GM19438 (cell line): ENCODE data around the gene DNAAF5.
A peak's percentile ranks its signal among the peaks of the same experiment; 100 is the strongest.

ENCODE experiments used
- ATAC-seq: cut with Tn5 transposase; IDR thresholded peaks from one replicate; pipeline ENCODE4 v1.9.1; 2021; ENCODE audit warnings: low read depth; ENCODE audit not compliant: unreplicated experiment

The DNAAF5 gene

DNA sequence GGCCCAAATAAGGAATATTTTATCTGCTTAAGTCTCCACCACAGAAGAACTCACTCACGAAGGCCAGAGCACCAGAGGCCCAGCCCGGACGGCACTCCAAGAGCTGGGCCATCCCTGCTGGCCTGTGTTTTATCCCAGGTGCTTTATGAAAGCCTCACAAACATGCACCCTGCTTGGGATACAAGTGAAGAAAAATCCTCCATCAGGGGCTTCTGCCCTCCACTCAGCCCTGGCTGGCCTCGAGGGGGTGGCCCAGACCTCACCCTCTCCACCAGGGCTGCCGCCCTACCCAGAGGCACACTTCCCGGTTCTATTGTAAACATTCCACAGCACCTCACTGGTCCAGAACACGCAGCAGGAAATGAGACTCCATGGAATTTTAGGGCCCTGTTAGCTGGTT, 19.8 kb upstream of the DNAAF5 start:
- ATAC-seq, result no peak

DNA sequence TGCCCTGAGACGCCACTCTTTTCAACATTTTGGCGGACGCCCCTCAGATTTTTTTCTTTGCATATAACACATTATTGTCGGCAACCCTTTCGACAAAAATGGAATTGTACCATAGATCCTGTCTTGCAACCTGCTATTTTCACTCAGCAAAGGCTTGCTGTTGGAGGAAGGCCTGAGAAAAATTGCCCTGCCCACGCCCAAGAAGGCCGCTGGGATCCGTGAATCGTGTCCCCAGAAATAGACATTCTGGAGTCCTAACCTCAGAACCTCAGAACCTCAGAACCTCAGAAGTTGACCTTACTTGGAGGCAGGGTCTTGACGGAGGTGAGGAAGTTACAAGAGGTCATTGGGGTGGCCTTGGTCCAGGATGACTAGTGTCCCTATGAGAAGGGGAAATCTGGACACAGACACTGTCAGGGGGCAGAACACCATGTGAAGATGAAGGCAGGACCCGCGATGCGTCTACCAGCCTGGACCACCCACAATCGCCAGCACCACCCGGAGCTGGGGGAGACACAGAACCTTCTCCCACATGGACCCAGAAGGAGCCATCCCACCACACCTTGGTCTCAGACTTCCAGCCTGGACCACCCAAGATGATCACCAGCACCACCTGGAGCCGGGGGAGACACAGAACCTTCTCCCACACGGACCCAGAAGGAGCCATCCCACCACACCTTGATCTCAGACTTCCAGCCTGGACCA, 19.1 kb upstream of the DNAAF5 start:
- ATAC-seq, result no peak

DNA sequence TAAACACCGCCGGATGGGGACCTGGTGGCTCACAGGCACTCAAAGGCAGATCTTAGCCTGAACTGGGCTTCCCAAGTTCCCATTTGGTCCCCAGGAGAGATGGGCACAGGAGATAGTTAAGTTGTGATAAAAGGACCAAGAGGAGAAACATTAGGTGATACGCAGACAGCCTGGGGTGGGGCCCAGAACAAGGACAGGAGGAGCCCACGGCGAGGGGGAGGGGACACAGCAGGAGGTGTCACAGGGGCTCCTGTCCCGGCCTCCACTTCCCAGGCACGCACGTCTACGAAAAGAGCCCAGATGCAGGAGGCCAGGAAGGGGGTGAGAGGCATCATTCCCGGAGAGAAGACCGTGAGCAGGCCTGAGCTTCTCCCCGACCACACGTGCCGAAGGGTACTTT, 16.3 kb upstream of the DNAAF5 start:
- ATAC-seq, result no peak

DNA sequence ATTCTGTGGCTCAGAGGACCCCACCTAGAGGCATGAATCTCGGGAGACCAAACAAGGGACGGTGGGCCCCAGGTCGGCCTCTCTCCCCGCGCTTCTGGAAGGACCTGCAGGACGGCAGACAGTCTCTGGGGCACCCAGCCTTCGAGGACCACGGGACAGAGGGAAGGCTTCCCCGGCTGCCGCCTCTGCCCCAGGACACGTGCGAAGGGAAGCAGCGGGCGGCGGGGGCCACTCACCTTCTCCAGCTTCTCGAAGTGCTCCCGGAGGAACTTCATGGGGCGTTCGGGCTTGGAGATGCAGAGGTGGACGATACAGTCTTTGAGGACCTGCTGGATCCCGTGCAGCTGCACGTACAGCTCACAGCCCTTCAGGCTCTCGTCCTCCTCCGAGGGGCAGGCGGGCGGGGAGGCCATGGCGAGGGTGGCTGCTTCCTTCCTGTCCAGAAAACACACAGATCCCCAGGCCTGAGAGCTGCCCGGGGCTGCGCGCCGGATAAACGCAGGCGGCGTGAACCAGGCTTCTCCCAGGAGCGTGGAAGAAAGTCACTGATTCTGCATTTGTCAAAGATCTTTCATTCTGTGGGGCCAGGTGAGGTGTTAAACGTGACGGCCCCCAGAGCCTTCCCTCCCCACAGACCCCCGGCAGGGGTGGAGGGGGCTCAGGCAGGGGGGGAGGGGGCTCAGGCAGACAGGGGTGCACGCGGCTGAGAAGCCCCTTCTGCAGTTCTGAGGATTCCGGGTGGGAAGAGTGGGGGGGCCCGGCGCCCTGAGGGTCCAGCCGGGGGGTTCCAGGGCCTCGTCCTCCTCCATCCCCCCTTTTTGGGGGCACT, 15.2 kb upstream of the DNAAF5 start:
- no peak for ATAC-seq

DNA sequence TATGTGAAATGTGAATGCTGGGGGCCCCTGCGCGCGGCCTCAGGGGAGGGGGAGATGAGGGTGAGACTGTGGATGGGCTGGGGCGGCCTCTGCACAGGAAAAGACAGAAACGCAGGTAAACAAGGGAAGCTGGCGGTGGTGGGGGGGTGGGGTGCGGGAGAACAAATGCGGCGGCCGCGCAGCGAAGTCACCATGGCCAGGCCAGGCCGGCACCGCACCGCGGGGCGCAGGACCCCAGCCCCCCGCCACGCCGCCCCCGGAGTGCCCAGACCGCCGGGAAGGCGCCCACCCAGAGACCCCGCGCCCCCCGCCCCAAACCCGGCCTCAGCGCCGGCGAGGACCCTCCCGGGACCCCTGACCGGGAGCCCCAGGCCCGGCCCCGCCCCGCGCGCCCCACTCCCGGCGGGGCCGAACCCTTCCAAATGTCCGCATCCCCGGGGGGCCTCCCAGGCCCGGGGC, 14.5 kb upstream of the DNAAF5 start:
- ATAC-seq, result no peak

DNA sequence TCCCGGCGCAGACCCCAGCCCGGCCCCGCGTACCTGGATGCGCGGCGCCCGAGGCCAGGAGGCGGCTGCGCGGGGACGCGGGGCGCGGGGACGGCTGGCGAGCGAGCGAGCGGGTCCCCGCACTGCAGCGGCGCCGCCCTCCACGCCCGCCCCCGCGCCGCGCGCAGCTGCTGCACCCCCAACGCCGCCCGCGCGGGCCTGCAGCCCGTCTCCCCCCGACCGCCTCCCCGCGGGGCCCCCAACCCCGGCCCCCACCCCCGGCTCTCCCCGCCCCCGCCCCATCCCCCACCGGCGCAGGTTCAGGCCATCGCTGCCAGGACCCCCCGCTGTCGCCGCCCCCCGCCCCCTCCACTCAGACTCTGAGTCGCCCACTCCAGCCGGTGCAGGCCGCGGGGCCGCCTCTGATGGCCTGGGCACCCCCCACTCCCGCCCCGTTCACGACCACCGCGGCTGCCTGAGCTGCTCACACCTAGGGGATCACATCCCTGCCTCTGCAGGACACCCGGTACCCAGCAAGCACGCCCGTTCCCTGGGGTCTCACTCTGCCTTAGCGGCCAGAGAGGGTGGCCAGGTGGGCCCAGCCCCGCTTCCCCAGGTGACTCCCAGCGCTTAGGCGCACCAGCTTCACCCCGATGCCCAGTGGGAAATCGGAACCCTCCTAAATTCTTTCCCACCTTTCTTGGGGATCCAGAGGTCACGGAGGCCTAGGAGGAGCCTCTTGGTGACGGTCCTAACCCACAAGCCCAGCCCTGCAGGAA, 13.9 kb upstream of the DNAAF5 start:
- ATAC-seq, result no peak

DNA sequence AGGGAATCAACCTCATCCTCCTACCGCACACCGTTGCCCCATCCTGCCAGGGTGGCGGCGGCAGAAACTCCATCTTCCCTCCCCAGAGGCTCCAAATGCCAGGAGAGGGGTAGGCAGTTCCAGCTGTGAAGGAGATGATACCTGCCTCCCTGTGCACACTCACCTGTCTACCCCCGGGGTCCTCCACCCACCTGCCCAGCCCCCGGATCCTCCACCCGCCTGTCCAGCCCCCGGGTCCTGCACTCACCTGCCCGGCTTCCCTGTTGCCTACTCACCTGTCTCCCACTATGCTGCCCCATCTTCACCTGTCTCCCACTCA, 13.4 kb upstream of the DNAAF5 start:
- no peak for ATAC-seq

DNA sequence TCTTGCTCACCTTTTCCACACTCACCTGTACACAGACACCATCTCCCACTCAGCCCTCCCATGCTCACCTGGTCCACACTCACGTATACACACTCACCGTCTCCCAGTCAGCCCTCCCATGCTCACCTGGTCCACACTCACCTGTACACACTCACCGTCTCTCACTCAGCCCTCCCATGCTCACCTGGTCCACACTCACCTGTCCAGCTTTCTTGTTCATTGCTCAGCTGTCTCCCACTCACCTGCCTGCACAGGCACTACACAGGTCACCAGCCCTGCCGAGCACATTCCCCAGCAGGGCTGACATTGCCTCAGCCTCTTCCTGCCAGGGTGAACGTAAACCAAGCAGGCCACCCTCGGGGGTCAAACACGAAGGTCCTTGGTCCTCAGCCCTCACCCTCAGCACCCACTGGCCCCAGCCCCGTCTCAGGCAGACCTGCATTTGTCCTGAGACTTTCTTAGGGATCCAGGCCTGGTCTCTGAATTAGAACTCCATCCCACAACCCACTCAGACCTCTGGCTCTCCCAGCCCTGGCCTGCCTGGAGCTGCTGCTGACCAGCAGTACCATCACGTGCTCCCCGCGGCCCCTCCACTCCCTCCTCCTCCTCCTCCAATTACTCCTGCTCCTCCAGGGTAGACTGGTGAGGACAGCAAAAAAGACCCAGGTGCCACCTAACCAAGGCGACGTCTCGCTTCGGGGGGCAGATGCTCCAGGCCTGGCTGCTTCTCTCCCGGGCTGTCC, 12.8 kb upstream of the DNAAF5 start:
- no peak for ATAC-seq

DNA sequence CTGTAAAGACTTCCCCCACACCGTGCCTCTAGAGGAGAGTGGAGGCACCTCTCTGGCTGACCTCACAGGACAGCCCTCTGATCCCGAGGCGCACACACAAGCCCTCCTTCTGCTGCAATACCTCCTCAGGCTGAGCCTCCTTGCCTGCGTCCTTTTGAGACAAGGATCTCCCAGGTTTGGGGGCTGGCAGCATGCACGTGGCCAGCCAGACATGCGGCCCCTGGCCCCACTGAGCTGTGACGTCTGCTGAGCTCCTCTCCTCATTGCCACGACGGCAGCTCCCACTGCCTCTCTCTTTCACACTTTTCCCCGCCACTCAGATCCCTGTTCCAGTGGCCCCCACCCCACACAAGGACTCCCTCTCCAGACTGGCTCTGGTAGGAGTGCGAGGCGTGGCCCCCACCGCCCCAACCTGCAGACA, 12.2 kb upstream of the DNAAF5 start:
- ATAC-seq, result no peak

DNA sequence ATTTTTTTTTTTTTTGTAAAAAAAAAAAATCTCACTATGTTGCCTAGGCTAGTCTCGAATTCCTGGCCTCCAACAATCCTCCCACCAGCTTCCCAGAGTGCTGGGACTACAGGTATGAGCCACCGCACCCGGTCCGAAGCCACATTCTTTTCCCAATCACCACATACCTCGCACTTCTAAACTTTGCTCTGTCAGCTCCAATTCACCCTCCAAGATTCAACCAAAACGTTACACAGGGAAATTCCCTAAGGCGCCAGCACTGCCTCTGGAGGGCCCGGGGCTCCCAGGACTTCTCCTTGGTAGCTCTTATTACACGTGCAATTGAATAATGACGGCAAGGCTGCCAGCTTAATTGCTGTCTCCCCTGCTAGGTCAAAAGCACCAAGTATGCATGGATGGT, 10.3 kb upstream of the DNAAF5 start:
- no peak for ATAC-seq

DNA sequence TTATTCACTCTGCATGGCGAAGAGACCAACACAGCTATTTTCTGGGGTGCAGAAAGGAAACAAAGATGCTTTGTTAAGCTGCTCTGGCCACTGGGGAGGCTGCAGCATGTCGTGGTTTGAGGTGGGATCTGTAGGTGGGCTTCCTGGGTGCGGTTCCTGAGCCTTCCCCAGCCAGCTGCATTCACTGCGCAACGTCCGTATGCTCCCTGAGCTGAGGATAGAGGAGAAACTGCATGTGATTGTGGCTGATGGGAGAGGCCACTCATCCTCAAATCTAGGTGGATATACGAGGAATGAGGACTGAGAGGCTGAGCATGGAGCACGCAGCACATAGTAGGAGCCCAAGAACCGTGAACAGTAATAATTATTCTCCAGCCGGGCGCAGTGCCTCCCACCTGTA, 9.9 kb upstream of the DNAAF5 start:
- no peak for ATAC-seq

DNA sequence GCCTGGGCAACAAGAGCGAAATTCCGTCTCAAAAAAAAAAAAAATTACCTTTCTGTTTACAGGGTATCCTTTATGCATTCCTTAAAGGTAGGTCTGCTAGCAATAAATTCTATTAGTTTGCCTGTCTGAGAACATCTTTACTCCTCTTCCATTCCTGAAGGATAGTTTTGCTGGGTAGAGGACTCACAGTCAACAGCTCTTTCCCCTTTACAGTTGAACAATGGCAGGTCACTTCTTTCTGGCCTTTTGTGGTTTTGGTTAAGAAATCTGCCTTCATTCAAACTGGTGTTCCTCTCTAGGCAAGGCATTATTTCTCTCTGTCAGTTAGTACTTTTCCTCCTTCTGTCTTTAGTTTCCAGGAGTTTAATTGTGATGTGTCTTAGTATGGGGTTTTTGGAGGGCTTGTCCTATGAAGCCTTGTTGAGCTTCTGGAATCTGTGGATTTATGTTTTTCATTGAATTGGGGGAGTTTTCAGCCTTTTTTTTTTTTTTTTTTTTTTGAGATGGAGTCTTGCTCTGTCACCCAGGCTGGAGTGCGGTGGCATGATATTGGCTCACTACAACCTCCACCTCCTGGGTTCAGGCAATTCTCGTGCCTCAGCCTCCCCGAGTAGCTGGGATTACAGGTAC, 4.8 kb upstream of the DNAAF5 start:
- ATAC-seq, result no peak

DNA sequence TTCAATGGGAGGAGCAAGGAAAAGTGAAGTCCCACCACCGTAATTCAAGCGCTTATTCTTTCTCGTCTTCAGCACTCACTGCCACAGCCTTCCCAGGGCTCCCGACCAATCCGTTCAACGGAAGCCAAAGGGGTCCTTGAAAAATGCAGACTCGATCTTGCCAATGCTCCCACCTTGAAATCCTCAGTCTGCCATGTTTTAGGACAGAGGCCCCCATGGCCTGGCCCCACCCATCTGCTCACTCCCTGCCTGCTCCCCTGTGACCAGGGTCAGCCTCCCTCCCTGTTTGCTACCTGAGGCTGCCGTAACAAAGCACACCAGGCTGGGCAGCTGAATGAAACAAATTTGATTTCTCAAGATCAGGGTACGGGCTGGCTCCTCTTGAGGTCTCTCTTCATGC, 3.0 kb upstream of the DNAAF5 start:
- ATAC-seq, result no peak

DNA sequence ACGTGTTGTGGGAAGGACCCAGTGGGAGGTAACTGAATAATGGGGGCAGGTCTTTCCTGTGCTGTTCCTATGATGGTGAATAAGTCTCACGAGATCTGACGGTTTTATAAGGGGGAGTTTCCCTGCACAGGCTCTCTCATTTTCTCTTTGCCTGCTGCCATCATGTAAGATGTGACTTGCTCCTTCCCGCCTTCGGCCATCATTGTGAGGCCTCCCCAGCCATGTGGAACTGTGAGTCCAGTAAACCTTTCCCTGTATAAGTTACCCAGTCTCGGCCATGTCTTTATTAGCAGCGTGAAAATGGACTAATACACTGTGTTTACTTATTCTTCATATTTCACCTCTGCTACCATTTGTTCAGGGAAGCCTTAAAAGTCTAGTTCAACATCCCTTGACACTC, 2.2 kb upstream of the DNAAF5 start:
- ATAC-seq, result no peak

DNA sequence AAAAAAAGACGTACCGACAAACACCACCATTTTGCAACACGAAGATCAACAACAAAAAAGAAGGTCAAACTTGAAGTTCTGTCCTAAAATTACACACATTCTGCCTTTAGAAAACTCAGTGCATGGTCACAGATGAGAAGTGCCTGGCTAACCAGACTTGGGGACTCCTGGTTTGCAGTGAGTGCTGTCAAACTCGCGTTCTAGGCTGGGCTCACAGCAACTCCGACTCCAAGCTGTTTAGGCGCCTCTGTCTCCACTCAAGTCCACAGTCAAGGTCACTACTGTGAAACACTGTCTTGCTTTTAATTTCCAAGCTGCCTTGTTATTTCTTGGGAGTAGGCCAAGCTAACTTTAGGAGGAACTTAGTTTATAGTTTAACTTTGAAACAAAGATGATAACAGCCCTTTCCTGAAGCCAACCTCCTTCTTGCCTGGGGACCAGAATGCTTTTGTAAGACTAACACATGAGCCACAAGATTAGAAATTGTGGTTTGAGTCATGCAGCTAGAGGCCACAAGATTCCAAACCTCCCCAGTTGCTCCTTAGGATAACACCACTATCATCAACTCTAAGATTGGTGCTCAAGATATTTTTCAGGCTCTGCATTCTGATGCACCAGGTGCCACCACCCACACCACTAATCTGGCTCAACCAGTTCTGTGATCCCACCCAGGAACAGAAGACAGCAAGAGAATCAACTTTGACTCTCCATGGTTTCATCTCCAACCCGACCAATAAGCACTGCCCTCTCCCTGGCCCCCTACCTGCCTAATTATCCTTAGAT, 1.1 kb upstream of the DNAAF5 start:
- ATAC-seq, result no peak

DNA sequence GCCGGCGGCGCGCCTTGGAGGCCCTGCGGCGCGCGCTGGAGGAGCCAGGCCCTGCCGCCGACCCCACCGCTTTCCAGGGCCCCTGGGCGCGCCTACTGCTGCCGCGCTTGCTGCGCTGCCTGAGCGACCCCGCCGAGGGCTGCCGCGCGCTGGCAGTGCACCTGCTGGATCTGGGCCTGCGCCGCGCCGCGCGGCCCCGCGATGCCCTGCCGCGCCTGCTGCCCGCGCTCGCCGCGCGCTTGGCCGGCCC, 280 bp downstream of the DNAAF5 start:
- peak; percentile 9 for ATAC-seq

DNA sequence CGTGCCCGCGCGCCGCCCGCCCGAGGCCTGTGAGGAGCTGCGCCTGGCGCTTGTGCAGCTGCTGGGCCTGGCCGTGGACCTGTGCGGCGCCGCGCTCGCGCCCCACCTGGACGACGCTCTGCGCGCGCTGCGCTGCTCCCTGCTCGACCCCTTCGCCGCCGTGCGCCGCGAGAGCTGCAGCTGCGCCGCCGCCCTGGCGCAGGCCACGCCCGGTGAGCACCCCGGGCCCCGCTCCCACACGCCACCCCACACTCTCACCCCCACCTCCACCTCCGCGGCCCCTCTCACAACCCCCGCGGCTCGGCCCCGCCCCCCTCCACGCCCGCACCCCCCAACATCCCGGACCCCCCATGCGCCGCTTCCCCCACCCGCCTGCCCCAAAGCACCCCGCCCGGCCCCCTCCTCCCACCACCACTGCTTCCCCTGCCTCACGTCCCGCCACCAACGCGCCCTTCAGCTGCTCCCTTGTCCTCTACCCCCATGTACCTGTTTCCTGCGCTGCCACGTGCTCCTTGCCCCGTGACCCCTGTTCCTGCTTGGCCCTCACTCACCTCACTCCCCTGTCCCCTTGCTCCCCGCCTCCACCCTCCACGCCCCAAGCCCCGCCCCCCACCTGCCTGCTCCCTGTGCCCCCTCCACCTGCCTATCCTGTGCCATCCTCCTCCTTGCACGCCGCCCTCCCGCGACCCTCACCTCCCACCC, 756 bp downstream of the DNAAF5 start, which contains the start of gene PRKAR1B:
PRKAR1B (minus strand) TSS at position 178 of the 702 bp plus-strand sequence. CDS start 15,776 bp downstream, outside the sequence.
- peak; percentile 35 for ATAC-seq

DNA sequence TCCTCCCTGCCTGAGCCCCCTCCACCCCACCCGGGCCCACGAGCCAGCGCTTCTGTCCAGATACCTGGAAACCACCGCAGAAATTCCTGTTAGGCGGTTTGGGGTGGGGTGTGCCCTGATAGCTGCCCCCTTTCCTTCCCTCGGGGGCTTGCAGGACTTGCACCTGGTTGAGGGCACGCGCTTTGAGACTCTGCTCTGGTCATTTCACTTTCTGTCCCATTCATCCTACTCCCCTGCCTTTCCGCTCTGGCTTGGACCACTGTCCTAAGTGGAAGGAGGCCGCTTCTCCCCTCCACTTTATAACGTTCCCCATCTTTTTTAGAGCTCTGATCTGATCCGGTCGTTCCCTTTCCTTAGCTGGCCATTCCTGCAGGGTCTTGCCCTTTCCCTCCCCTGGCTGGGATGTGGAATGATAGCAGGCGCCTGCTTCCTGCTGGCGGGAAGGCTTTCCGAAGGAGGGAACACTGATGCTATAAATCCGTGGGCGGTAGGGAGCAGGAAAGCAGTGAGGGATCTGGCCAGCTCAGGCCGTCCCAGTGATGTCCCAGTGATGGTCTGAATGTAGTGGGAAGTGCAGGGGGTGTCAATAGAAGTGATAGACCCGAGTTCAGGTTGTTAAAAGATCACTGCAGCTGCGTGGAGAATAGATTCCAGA, 1.4 kb downstream of the DNAAF5 start:
- no peak for ATAC-seq

DNA sequence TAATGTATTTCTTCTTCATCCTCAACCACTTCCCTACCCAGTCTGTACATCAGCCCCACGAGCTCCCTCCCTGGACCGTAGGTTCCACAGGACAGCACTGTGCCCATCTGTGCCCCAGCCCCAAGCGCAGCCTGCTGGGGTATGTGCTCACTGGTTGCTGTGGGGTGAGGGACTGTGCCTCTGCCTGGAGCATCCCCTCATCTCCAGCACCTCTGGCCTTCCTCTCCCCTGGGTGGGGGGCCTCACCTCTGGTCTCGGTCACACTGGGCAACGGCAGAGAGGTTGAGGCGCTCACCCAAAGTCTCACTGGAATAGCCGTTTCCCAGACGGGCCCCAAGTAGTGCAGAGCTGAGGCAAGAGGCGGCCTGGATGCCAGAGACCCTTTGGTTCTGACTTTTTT, 2.1 kb downstream of the DNAAF5 start:
- no peak for ATAC-seq
